Natural killer cell (primary cell): ENCODE results near the gene RASGRF1. TPM values are rescaled to one million over a fixed set of nuclear protein-coding genes. Genes with fewer than 3 reads are reported as not detected.

Source experiments
- ATAC-seq, 3 donors: fragments of 150-1000 bp in 2 of 3; fragments of 200-7000 bp in 1 of 3; cut with Tn5 transposase; 1 replicate in 1 of 3; 2 replicates in 2 of 3; pipeline ENCODE4 v1.10.0; 2021; ENCODE audit warnings: mild to moderate bottlenecking in 2 of 3, moderate library complexity in 2 of 3
- DNase-seq, 2 donors: peaks; one replicate each; pipeline versions ENCODE4 v3.0.0 to v3.0.0-alpha.2; 2013 to 2021; ENCODE audit warnings: mixed read lengths in 1 of 2
- H3K27ac ChIP-seq: one replicate; pipeline ENCODE4 v1.5.1; 2013; ENCODE audit warnings: mild to moderate bottlenecking, low read length
- H3K27me3 ChIP-seq: one replicate; pipeline ENCODE4 v1.6.1; 2013; ENCODE audit warnings: low read length; ENCODE audit not compliant: control insufficient read depth, insufficient read depth
- H3K36me3 ChIP-seq: one replicate; pipeline ENCODE4 v1.6.1; 2013; ENCODE audit warnings: low read length; ENCODE audit not compliant: control insufficient read depth, insufficient read depth
- H3K4me1 ChIP-seq: one replicate; pipeline ENCODE4 v1.6.1; 2013; ENCODE audit warnings: low read length; ENCODE audit not compliant: control insufficient read depth, insufficient read depth
- H3K4me3 ChIP-seq: one replicate; pipeline ENCODE4 v1.5.1; 2013; ENCODE audit warnings: low read length
- H3K9me3 ChIP-seq: one replicate; pipeline ENCODE4 v1.6.1; 2013; ENCODE audit warnings: low read length; ENCODE audit not compliant: control insufficient read depth, insufficient read depth
- H3K27ac Mint-ChIP-seq, 2 donors: one replicate each; pipeline ENCODE4 v1.8.0; 2022; ENCODE audit warnings: mild to moderate bottlenecking in 2 of 2, mixed read lengths in 2 of 2, moderate library complexity in 1 of 2
- H3K27me3 Mint-ChIP-seq, 2 donors: one replicate each; pipeline ENCODE4 v1.8.0; 2022; ENCODE audit warnings: low read depth in 2 of 2, mixed read lengths in 2 of 2
- H3K36me3 Mint-ChIP-seq: one replicate; pipeline ENCODE4 v1.8.0; 2022; ENCODE audit warnings: mixed read lengths
- H3K4me1 Mint-ChIP-seq, 2 donors: one replicate each; pipeline ENCODE4 v1.8.0; 2022; ENCODE audit warnings: mixed read lengths in 2 of 2
- H3K4me3 Mint-ChIP-seq: one replicate; pipeline ENCODE4 v1.8.0; 2022; ENCODE audit warnings: mild to moderate bottlenecking, moderate library complexity, mixed read lengths
- H3K9me3 Mint-ChIP-seq, 2 donors: one replicate each; pipeline ENCODE4 v1.8.0; 2022; ENCODE audit warnings: mixed read lengths in 2 of 2
- WGBS: methylation state at CpG from one replicate; pipeline ENCODE4 v1.1.7; 2013; ENCODE audit warnings: missing lambda C conversion rate; ENCODE audit not compliant: insufficient coverage; 5-methylcytosine and 5-hydroxymethylcytosine counted together
- intact Hi-C: fragments of 100-400 bp; cut with micrococcal nuclease; formaldehyde crosslinking; loops from one replicate; pipeline ENCODE4 v1.14.2; 2022
- total RNA-seq, 4 donors: library from RNA; stranded (reverse); fragments of 120-200 nt in 1 of 4; gene quantifications; one replicate each; pipeline versions ENCODE4 v1.2.3 to v1.2.4, GENCODE V29; 2013 to 2022
- TF ChIP-seq, protein P1 (sequence below): fragments of 200-600 bp; IDR thresholded peaks from one replicate; pipeline ENCODE4 v1.8.0; 2022; ENCODE audit warnings: antibody characterized with exemption

Gene RASGRF1
- total RNA-seq, 3 donors from 2014 or later (not counting 1 experiment from before 2014, with no cell fraction given), result not detected

DNA sequence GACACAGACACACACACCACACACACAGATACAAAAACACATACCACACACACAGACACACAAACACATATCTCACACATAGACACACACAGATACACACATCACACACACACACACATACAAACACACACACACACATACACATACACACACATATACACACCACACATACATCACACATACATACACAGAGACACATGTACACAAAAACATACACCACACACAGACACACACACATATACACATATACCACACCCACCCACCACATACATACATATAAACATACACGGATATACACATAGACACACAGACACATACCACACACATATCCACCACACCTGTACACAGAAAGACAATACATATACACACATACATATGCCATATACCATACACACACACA, 66.7 kb downstream of the RASGRF1 start:
- no peak for ATAC-seq
- no peak overlapping the region for H3K4me3 ChIP-seq
- Mint-ChIP-seq H3K9me3 (no peaks in the 10 kb centered on the region), H3K27ac (no peak overlapping the region), H3K4me1 (no peaks in the 10 kb centered on the region), H3K4me3 (no peak overlapping the region), H3K27me3 (peaks cover 0 to 8% of the 10 kb centered on the region in 2 donors), H3K36me3 (no peaks in the 10 kb centered on the region)
- DNase-seq, result no peak
- H3K27me3 ChIP-seq, result no peaks in the 10 kb centered on the region
- TF ChIP-seq, protein P1, sequence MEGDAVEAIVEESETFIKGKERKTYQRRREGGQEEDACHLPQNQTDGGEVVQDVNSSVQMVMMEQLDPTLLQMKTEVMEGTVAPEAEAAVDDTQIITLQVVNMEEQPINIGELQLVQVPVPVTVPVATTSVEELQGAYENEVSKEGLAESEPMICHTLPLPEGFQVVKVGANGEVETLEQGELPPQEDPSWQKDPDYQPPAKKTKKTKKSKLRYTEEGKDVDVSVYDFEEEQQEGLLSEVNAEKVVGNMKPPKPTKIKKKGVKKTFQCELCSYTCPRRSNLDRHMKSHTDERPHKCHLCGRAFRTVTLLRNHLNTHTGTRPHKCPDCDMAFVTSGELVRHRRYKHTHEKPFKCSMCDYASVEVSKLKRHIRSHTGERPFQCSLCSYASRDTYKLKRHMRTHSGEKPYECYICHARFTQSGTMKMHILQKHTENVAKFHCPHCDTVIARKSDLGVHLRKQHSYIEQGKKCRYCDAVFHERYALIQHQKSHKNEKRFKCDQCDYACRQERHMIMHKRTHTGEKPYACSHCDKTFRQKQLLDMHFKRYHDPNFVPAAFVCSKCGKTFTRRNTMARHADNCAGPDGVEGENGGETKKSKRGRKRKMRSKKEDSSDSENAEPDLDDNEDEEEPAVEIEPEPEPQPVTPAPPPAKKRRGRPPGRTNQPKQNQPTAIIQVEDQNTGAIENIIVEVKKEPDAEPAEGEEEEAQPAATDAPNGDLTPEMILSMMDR, result no peak
- H3K9me3 ChIP-seq, result no peaks in the 10 kb centered on the region
- no peaks in the 10 kb centered on the region for H3K36me3 ChIP-seq
- H3K27ac ChIP-seq, result no peak overlapping the region
- no peaks in the 10 kb centered on the region for H3K4me1 ChIP-seq
- 94% methylated on average over 1 of the region's 1 CpG for WGBS
- intact Hi-C loops, result no loop called here

DNA sequence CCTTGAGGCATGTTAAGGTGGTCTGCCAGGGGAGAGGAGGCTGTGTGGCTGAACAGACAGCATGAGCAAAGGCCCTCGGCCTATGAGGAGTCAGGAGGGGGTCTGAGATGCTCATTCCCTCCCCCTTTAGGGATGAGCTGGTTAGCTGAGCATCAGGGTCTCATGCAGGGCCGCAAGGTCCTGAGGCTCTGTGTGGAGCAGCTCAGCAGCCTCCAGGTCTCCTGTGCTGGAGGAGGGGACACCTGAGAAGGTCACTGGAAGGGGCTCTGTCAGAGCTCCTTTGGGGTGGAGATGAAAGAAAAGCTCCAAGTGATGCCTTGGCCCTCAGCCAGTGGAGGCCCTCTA, 67.1 kb downstream of the RASGRF1 start:
- H3K4me1 Mint-ChIP-seq, result no peaks in the 10 kb centered on the region
- Histone ChIP-seq H3K36me3 (no peaks in the 10 kb centered on the region), H3K4me3 (no peak overlapping the region), H3K27ac (no peak overlapping the region), H3K27me3 (no peaks in the 10 kb centered on the region), H3K4me1 (no peaks in the 10 kb centered on the region), H3K9me3 (no peaks in the 10 kb centered on the region)
- H3K36me3 Mint-ChIP-seq, result no peaks in the 10 kb centered on the region
- ATAC-seq (no peak), DNase-seq (no peak)
- no peaks in the 10 kb centered on the region for H3K9me3 Mint-ChIP-seq
- WGBS, result 86% methylated on average over 1 of the region's 2 CpGs
- no peak overlapping the region for H3K4me3 Mint-ChIP-seq
- intact Hi-C loops, result no loop called here
- peaks cover 0 to 8% of the 10 kb centered on the region in 2 donors for H3K27me3 Mint-ChIP-seq
- no peak overlapping the region for H3K27ac Mint-ChIP-seq
- TF ChIP-seq, protein P1, result no peak

DNA sequence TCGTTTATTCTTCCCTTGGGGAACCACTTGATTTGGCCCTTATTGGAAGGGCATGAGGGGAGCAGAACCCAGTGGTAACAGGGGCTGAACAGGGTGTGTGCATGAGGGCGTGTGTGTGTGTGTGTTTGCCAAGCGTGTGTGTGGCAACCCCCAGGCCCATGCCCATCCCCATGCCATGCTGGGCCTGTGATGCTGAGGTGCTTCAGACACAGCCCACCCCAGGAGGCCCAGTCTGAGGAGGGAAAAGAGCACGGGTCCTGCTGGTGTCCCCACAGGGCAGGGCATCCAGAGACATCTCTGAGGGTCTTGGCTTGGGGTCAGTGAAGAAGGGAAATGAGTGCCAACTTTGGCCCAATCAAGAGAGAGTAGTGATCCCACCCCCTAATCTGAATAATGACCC, 71.6 kb downstream of the RASGRF1 start:
- no peaks in the 10 kb centered on the region for H3K4me1 Mint-ChIP-seq
- DNase-seq, result no peak
- no peaks in the 10 kb centered on the region for H3K36me3 Mint-ChIP-seq
- H3K4me3 ChIP-seq, result no peak overlapping the region
- H3K27me3 ChIP-seq, result no peaks in the 10 kb centered on the region
- H3K4me1 ChIP-seq, result no peaks in the 10 kb centered on the region
- no peak for ATAC-seq
- H3K27me3 Mint-ChIP-seq, result no peaks in the 10 kb centered on the region
- whole genome bisulfite sequencing, result 61% methylated on average over 4 of the region's 4 CpGs
- no peak overlapping the region for H3K27ac Mint-ChIP-seq
- H3K27ac ChIP-seq, result no peak overlapping the region
- no peaks in the 10 kb centered on the region for H3K36me3 ChIP-seq
- intact Hi-C loops, result no loop called here
- H3K9me3 ChIP-seq, result no peaks in the 10 kb centered on the region
- TF ChIP-seq, protein P1, result no peak
- H3K4me3 Mint-ChIP-seq, result no peak overlapping the region
- H3K9me3 Mint-ChIP-seq, result no peaks in the 10 kb centered on the region

DNA sequence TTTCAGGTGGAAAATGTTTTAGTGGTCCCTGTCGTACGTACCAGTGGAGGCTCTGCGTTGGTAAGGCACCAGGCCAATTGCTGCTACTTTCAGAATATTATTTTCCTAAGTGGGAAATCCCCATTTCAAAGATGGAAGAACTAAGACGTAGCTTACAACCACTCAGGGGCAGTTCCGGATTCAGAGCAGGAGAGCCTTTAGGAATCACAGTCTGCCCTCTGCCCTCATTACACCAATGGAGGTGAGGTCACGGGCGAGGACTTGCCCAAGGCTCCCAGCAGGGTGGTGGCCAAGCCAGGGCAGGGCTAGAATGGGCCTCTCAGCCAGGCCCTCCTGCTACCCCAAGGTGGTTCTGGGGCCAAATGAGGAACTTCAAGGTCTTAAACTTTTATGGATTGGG, 72.6 kb downstream of the RASGRF1 start:
- Histone ChIP-seq H3K27me3 (no peaks in the 10 kb centered on the region), H3K36me3 (no peaks in the 10 kb centered on the region), H3K4me3 (no peak overlapping the region), H3K4me1 (no peaks in the 10 kb centered on the region), H3K9me3 (no peaks in the 10 kb centered on the region), H3K27ac (no peak overlapping the region)
- WGBS, result 89% methylated on average over 7 of the region's 7 CpGs
- no peaks in the 10 kb centered on the region for H3K27me3 Mint-ChIP-seq
- H3K9me3 Mint-ChIP-seq, result no peaks in the 10 kb centered on the region
- DNase-seq (no peak), ATAC-seq (no peak)
- TF ChIP-seq, protein P1, result no peak
- no peaks in the 10 kb centered on the region for H3K4me1 Mint-ChIP-seq
- H3K36me3 Mint-ChIP-seq, result no peaks in the 10 kb centered on the region
- no peak overlapping the region for H3K4me3 Mint-ChIP-seq
- intact Hi-C loops, result no loop called here
- no peak overlapping the region for H3K27ac Mint-ChIP-seq
